Lower leg skin (tissue), 3 donors: ENCODE results near the gene PCDHGA9.

Experiments
- POLR2A ChIP-seq, 2 donors: fragments of 450-650 bp; IDR thresholded peaks; one replicate each; pipeline ENCODE4 v1.6.1; 2016 to 2017; ENCODE audit warnings: antibody characterized with exemption in 2 of 2, mild to moderate bottlenecking in 1 of 2, moderate library complexity in 1 of 2
- TF ChIP-seq, protein P1 (sequence below), 3 donors: fragments of 450-650 bp; IDR thresholded peaks; one replicate each; pipeline ENCODE4 v1.5.1; 2016; ENCODE audit warnings: antibody characterized with exemption in 3 of 3, mild to moderate bottlenecking in 3 of 3, moderate library complexity in 2 of 3

GRCh38 chr5:141421489-141421855 lies 18.9 kb downstream of the PCDHGA9 start:
- TF ChIP-seq, protein P1, sequence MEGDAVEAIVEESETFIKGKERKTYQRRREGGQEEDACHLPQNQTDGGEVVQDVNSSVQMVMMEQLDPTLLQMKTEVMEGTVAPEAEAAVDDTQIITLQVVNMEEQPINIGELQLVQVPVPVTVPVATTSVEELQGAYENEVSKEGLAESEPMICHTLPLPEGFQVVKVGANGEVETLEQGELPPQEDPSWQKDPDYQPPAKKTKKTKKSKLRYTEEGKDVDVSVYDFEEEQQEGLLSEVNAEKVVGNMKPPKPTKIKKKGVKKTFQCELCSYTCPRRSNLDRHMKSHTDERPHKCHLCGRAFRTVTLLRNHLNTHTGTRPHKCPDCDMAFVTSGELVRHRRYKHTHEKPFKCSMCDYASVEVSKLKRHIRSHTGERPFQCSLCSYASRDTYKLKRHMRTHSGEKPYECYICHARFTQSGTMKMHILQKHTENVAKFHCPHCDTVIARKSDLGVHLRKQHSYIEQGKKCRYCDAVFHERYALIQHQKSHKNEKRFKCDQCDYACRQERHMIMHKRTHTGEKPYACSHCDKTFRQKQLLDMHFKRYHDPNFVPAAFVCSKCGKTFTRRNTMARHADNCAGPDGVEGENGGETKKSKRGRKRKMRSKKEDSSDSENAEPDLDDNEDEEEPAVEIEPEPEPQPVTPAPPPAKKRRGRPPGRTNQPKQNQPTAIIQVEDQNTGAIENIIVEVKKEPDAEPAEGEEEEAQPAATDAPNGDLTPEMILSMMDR (IDR thresholded peaks at IDR 0.05) = no peak
- TF ChIP-seq POLR2A (IDR thresholded peaks at IDR 0.05) = no peak
